GM12875 (cell line): ENCODE results near the gene MYO3B.
"Not testable (repeated sequence)": the region's sequence is repeated elsewhere in the genome, so short reads cannot be mapped to it uniquely, and the experiment has no call there.

Experiments used
- H3K4me3 ChIP-seq: one replicate; pipeline ENCODE4 v1.5.1; 2011; ENCODE audit warnings: low read depth, low read length, control low read depth
- CTCF ChIP-seq: IDR thresholded peaks from 2 replicates; pipeline ENCODE4 v1.5.1; 2011; ENCODE audit warnings: low read depth, mild to moderate bottlenecking, control low read depth, inconsistent platforms, low read length, moderate library complexity, borderline replicate concordance; ENCODE audit not compliant: insufficient read depth

Gene MYO3B

GRCh38 chr2:170425281-170425751, 247.4 kb downstream of the MYO3B start:
- no peak overlapping the region for H3K4me3 ChIP-seq
- no peak for TF ChIP-seq CTCF

- no peak overlapping the region for H3K4me3 ChIP-seq
- TF ChIP-seq CTCF = no peak
Measured at GRCh38 chr2:170428868-170429267, 250.9 kb downstream of the MYO3B start.

- H3K4me3 ChIP-seq = no peak overlapping the region
- no peak for TF ChIP-seq CTCF
Measured at GRCh38 chr2:170432823-170433222, 254.9 kb downstream of the MYO3B start.

- H3K4me3 ChIP-seq = no peak overlapping the region
- no peak for TF ChIP-seq CTCF
Measured at GRCh38 chr2:170433448-170433847, 255.5 kb downstream of the MYO3B start.

- H3K4me3 ChIP-seq = not testable (repeated sequence)
Measured at GRCh38 chr2:170434396-170434795, 256.4 kb downstream of the MYO3B start.

GRCh38 chr2:170434900-170435621, 257.1 kb downstream of the MYO3B start:
- TF ChIP-seq CTCF = no peak
- no peak overlapping the region for H3K4me3 ChIP-seq

GRCh38 chr2:170436077-170436943, 258.4 kb downstream of the MYO3B start:
- H3K4me3 ChIP-seq = no peak overlapping the region
- no peak for TF ChIP-seq CTCF
